GM18867 (cell line): ENCODE measurements around the gene GPR12.
A peak's percentile ranks its signal among the peaks of the same experiment; 100 is the strongest.

Source experiments
- ATAC-seq: cut with Tn5 transposase; IDR thresholded peaks from one replicate; pipeline ENCODE4 v1.9.1; 2021; ENCODE audit warnings: mild to moderate bottlenecking, moderate library complexity; ENCODE audit not compliant: unreplicated experiment

GPR12 gene

GRCh38 chr13:26759907-26760831 lies at the start of gene GPR12:
Gene GPR12 (minus strand): TSS chr13:26760786. CDS start chr13:26759827, 959 bp downstream.
- ATAC-seq: no peak

- ATAC-seq: no peak
These were observed 49.5 kb upstream of the GPR12 start for GRCh38 chr13:26810095-26810494.

- ATAC-seq: no peak
These were observed 46.3 kb upstream of the GPR12 start for GRCh38 chr13:26806891-26807290.

DNA sequence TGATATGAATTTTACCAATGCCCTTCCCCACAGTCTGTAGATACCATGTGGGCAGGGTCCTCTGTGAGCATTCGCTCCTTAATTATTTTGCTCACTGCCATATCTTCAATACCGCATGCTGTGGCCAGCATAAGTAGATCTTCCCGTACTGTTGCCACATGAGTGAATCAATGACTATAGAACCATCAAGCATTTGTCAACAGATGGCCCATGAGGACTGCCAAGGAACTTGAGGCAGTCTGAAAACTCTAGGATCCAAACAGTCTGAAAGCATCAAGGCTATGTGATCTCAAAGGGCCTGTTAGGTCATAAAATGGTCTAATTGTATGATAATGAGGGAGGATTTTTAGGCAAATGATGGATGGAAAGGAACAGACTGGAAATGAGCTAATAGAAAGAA lies 27.4 kb upstream of the GPR12 start:
- no peak for ATAC-seq

DNA sequence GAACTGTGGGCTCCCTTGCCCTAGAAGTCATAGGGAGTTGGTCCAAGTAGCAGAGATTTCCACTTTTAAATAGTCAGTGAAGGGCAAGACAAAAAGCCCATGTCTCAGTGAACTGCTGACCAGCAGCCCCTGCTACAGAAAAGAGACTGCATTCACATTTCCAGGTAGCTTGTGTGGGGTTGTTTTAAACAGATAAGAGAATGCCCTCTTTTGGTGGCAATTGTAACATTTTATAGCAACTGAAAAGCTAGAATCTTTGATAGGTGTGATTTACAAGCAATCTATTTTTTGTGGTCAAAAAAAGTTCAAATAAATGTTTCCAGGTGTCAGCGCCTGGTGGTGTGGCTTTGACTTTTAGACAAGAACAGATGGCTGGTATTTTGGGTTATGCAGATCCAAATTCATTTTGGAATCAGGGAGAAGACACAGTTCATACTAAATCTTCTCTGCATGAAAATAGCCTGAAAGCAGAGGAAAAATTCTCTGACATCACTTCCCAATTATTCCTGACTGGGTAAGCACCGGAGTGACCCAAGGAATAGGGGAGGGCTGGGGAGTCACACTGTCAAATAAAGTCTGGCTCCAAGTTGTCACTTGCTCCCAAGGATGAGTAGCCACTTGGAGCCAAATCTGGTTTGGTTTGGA lies 26.2 kb upstream of the GPR12 start:
- no peak for ATAC-seq

GRCh38 chr13:26785838-26786630 lies 25.4 kb upstream of the GPR12 start:
- ATAC-seq: peak; percentile 58

- ATAC-seq: peak; percentile 82
These were observed 24.4 kb upstream of the GPR12 start for GRCh38 chr13:26784704-26785639.

DNA sequence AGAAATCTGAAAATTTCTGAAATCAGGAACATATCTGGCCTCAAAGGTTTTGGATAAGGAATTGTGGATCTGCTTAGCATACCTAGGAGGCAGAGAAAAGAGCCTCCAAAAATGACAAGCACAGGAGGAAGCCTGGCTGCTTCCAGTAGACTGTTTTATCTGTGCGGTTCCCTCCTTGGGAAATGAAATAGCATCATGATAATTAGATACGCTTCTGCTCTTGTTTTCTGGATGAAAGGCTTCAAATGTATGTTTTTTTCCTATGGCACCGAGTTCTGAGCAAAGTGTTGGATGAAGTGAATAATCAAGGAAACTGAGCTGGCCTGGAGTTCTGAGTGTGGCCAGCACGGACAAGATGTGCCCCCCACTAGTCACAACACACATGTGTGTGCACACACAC lies 19.8 kb upstream of the GPR12 start:
- ATAC-seq: no peak

DNA sequence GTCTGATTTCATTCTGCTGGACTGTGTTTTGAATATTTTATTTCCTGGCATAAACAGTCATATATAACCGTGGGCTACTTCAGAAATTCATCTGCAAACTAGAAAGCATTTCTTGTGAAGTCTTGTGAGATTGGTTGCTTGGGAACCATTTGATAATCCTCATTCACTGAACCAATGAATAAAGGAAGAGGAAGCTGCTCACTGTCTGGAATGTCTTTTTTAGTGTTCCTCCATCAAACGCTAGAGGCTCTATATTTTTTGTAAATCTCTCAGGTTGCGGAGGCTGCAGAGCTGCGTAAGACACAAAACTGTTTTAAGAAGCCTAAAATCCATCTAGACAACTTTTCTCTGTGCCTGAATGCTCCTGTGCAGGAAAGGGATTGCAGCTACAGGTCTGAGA lies 18.7 kb upstream of the GPR12 start:
- ATAC-seq: no peak

- ATAC-seq: no peak
These were observed 11.9 kb upstream of the GPR12 start for GRCh38 chr13:26772531-26772930.

- ATAC-seq: no peak
These were observed 11.2 kb upstream of the GPR12 start for GRCh38 chr13:26771796-26772195.

DNA sequence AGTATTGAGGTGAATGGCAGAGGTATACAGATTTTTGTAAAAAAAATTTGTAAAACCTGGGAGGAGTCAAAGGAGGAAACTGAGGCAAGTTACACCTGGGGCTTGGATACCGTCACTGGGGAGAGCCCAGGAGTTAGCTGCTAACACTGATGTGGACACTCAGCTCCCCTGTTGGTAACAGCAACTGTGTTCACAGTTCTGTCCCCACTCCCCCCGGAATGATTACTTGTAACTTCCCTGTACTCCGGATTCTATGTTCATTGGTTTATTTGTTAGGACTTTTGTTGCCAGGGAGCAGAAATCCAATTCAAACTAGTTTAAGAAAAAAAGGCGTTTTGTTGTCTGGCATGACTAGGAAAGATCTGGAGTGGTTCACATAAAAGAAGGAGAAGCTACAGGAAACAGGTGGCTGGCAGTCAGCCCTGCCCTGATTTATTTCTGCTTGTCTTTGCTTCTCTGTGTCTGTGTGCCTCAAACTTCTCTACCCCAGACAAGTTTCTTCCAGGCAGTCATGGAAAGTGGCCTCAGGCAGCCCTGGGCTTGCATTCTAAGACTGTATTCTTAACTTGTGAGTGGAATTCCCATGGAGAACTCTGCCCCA lies 2.3 kb upstream of the GPR12 start:
- ATAC-seq: no peak

DNA sequence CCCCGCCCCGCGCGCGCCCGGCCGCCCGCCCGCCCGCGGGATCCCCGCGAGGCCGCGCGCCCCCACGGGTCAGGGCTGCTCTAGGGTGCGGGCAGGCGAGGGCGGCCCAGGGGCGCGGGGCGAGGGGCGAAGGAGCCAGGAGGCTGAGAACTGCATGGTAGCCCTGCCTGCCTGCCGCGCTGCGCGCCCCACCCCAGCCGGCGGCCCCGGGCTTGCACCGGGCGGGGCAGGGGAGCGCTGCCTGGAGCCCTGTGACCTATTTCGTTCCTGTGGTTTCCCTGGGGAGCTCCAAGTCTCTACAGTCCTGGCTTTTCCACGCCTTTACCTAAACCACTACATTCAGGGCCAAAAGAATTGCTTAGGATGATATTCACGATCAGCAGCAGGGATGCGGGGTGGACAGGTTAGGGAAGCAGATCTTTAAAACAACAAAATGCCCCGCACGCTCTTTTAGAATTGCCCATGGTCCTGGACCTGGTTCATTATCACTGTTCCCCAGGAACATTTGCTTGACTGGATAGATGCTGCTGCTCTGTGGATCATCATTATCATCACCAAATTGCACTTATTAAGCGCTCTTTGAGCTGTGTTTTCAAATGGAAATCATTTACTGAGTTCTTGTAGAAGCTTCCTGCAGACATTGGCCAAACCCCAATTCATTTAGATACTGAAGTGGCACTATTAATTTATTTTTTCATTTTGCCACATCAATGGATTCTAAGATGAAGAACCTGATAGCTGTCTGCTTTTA lies 421 bp upstream of the GPR12 start:
- ATAC-seq: no peak

DNA sequence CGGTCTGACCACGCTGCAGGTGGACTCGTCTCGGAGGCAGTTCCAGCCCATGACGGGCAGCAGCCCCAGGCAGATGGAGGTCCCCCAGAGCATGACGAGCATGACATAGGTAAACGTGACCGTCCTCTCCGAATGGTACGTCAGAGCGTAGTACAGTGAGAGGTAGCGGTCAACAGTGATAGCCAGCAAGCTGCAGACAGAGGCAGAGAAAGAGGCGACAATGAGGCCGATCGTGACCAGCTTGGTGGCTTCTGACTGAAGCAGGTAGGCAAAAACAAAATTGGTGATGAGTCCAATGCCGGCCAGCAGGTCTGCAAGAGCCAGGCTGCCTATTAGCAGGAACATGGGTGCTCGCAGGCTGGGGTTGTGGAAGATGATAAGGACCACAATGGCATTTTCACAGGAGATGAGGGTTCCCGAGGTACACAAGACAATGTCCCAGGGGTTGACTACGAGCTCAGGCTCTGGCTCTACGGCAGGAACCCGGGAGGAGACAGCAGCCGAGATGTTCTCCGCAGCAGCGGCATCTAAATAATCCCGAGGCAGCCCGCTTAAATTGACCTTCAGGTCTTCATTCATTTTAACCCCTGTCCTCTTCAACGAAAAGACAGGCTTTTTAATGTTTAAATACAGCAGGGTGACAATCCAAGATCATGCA lies 1.2 kb downstream of the GPR12 start:
- no peak for ATAC-seq

- no peak for ATAC-seq
These were observed 2.0 kb downstream of the GPR12 start for GRCh38 chr13:26758496-26759157.

- no peak for ATAC-seq
These were observed 3.6 kb downstream of the GPR12 start for GRCh38 chr13:26756961-26757360.

DNA sequence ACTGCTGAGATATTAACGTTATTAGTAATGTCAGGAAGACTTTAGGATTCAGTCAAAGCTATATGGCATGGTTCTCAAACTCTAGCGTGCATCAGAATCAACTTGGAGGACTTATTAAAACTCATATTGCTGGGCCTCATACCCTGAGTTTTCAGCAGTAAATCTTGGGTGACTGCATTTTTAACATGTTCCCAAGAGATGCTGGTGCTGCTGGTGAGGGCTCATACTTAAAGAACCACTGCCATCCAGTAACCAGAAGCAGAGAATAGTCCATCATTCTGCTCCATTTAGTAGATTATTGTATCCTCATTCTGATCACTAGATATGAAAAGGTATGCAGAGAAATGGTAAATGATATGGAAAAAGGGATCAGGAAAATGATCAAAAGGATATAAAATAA lies 7.9 kb downstream of the GPR12 start:
- no peak for ATAC-seq

- no peak for ATAC-seq
These were observed 10.7 kb downstream of the GPR12 start for GRCh38 chr13:26749905-26750304.
